Panc1 (cell line): ENCODE data around the gene PNPLA2. TPM values are rescaled to one million over a fixed set of nuclear protein-coding genes. Genes with fewer than 3 reads are reported as not detected.

Experiments
- ATAC-seq: fragments of 200-7000 bp; cut with Tn5 transposase; 2 replicates; pipeline ENCODE4 v1.9.1; 2020; ENCODE audit warnings: mild to moderate bottlenecking, moderate library complexity
- BruUV-seq: library from RNA; stranded (reverse); fragments of 400-500 nt; replicated peaks from 2 replicates; lab custom pipeline; 2021; lab: Mats Ljungman, UMichigan
- CTCF ChIA-PET: fragments of 300-600 bp; sonication (Branson Sonifier 250); formaldehyde crosslinking; loops from one replicate; lab custom pipeline; 2022; ENCODE audit warnings: antibody characterized with exemption; lab: Charles Lee
- POLR2A ChIA-PET: fragments of 300-600 bp; sonication (Branson Sonifier 250); formaldehyde crosslinking; loops from one replicate; lab custom pipeline; 2022; ENCODE audit warnings: antibody characterized with exemption; lab: Charles Lee
- DNase-seq: peaks from one replicate; pipeline ENCODE4 v3.0.0-alpha.2; 2010; ENCODE audit warnings: low read depth, low spot score
- H3K27ac ChIP-seq: 2 replicates; pipeline ENCODE4 v1.5.1; 2011; ENCODE audit warnings: mild to moderate bottlenecking, low read length, inconsistent platforms
- H3K27me3 ChIP-seq: fragments of 200-500 bp; sonication (Bioruptor generic); 2 replicates; pipeline ENCODE4 v1.6.0; 2014; ENCODE audit warnings: low read length, inconsistent platforms; ENCODE audit not compliant: control insufficient read depth, insufficient read depth
- H3K36me3 ChIP-seq: fragments of 200-500 bp; sonication (Bioruptor generic); 2 replicates; pipeline ENCODE4 v1.5.1; 2014; ENCODE audit warnings: inconsistent platforms, mild to moderate bottlenecking, low read length, moderate library complexity; ENCODE audit not compliant: control insufficient read depth, insufficient read depth
- H3K4me1 ChIP-seq: 2 replicates; pipeline ENCODE4 v1.5.1; 2011; ENCODE audit warnings: inconsistent platforms, mild to moderate bottlenecking, low read length, moderate library complexity; ENCODE audit not compliant: control insufficient read depth, insufficient read depth
- H3K4me3 ChIP-seq, 2 experiments: 2 replicates each; pipeline ENCODE4 v1.5.1; 2011 to 2012; ENCODE audit warnings: low read depth in 2 of 2, low read length in 2 of 2, mild to moderate bottlenecking in 2 of 2, inconsistent platforms in 1 of 2, moderate library complexity in 1 of 2
- H3K9me3 ChIP-seq: fragments of 200-500 bp; sonication (Bioruptor generic); 2 replicates; pipeline ENCODE4 v1.5.1; 2014; ENCODE audit warnings: low read depth, mild to moderate bottlenecking, inconsistent platforms, low read length, moderate library complexity; ENCODE audit not compliant: control insufficient read depth, insufficient read depth
- POLR2AphosphoS5 ChIP-seq: IDR thresholded peaks from 2 replicates; pipeline ENCODE4 v1.6.1; 2012; ENCODE audit warnings: mild to moderate bottlenecking, low read depth, low read length, moderate library complexity
- SIN3A ChIP-seq: IDR thresholded peaks from 2 replicates; pipeline ENCODE4 v1.6.1; 2012; ENCODE audit warnings: low read depth, mild to moderate bottlenecking, low read length, moderate library complexity, borderline replicate concordance; ENCODE audit not compliant: insufficient read depth
- TCF7L2 ChIP-seq: IDR thresholded peaks from 2 replicates; pipeline ENCODE4 v1.6.1; 2011; ENCODE audit warnings: mild to moderate bottlenecking, low read depth, low read length, inconsistent platforms
- in situ Hi-C: cut with HindIII; loops from 2 replicates; pipeline ENCODE4 v1.10.0; 2016; ENCODE audit warnings: low sequenced_read_pairs, low pct_unique_long_range_greater_than_20kb
- intact Hi-C: fragments of 100-400 bp; cut with micrococcal nuclease; formaldehyde crosslinking; loops from one replicate; pipeline ENCODE4 v1.10.0; 2022; ENCODE audit not compliant: unreplicated experiment
- total RNA-seq: library from RNA; stranded (reverse); gene quantifications from one replicate; pipeline ENCODE4 v1.2.1, GENCODE V29; 2021; ENCODE audit not compliant: unreplicated experiment
- TF ChIP-seq, protein P1 (sequence below), 2 experiments: IDR thresholded peaks; 2 replicates each; pipeline ENCODE4 v1.6.1; 2011 to 2012; ENCODE audit warnings: low read depth in 2 of 2, control low read depth in 1 of 2, low read length in 1 of 2, mild to moderate bottlenecking in 1 of 2, moderate library complexity in 1 of 2; ENCODE audit not compliant: insufficient read depth in 1 of 2
- TF ChIP-seq, protein P2 (sequence below): fragments of 450-650 bp; IDR thresholded peaks from 2 replicates; pipeline ENCODE4 v1.5.1; 2017; ENCODE audit warnings: mild to moderate bottlenecking

PNPLA2 gene
- total RNA-seq, 1 experiment from 2014 or later = 244 TPM

DNA sequence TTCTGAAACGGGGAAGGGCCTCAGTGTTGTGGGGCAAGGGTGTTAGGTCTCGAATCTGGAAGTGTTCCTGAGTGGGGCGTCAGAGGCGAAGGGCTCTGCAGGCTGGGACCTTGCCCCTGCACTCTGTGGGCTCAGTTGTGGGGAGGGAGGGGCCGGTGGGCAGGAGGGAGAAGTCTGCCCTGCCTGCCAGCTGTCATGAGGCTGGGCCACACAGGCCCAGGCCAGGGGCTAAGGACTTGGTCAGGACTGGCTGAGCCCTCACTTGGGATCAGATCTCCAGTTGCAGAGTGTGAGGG, 9.1 kb downstream of the PNPLA2 start, which contains the start of gene CRACR2B:
CRACR2B (plus strand) TSS at position 23 of the 296 bp plus-strand sequence. CDS start 689 bp downstream, outside the sequence.
- DNase-seq (no peak), ATAC-seq (no peak)
- H3K36me3 ChIP-seq = 0 out of 2 replicates have a peak, but pooled peaks cover 2% of the 10 kb centered on the region
- intact Hi-C loops = no loop called here
- in situ Hi-C loops = no loop called here
- ChIA-PET CTCF (interaction anchor here (1.2 kb wide), 1 partner anchor 17 kb away, joined by 6 read pairs; no protein-coding TSS in a partner anchor), POLR2A (interaction anchor here (0.8 to 1.9 kb wide), 3 partner anchors 8 to 16 kb away, joined by 3 to 11 read pairs (median 5); partner anchors contain the start of gene PNPLA2)
- H3K27me3 ChIP-seq = no peaks in the 10 kb centered on the region
- H3K27ac ChIP-seq = peak within 1 kb of the TSS; percentile 92
- peaks cover 57% of the 10 kb centered on the region for H3K4me1 ChIP-seq
- TF ChIP-seq SIN3A (no peak), TCF7L2 (no peak), POLR2AphosphoS5 (no peak; the same call in 1 of the 2 replicates)
- TF ChIP-seq, protein P1, sequence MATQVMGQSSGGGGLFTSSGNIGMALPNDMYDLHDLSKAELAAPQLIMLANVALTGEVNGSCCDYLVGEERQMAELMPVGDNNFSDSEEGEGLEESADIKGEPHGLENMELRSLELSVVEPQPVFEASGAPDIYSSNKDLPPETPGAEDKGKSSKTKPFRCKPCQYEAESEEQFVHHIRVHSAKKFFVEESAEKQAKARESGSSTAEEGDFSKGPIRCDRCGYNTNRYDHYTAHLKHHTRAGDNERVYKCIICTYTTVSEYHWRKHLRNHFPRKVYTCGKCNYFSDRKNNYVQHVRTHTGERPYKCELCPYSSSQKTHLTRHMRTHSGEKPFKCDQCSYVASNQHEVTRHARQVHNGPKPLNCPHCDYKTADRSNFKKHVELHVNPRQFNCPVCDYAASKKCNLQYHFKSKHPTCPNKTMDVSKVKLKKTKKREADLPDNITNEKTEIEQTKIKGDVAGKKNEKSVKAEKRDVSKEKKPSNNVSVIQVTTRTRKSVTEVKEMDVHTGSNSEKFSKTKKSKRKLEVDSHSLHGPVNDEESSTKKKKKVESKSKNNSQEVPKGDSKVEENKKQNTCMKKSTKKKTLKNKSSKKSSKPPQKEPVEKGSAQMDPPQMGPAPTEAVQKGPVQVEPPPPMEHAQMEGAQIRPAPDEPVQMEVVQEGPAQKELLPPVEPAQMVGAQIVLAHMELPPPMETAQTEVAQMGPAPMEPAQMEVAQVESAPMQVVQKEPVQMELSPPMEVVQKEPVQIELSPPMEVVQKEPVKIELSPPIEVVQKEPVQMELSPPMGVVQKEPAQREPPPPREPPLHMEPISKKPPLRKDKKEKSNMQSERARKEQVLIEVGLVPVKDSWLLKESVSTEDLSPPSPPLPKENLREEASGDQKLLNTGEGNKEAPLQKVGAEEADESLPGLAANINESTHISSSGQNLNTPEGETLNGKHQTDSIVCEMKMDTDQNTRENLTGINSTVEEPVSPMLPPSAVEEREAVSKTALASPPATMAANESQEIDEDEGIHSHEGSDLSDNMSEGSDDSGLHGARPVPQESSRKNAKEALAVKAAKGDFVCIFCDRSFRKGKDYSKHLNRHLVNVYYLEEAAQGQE (IDR thresholded peaks at IDR 0.05; ENCODE audit: insufficient read depth in 1 of 2, low read depth in 2 of 2, low read length in 1 of 2) = no peak
- TF ChIP-seq, protein P2, sequence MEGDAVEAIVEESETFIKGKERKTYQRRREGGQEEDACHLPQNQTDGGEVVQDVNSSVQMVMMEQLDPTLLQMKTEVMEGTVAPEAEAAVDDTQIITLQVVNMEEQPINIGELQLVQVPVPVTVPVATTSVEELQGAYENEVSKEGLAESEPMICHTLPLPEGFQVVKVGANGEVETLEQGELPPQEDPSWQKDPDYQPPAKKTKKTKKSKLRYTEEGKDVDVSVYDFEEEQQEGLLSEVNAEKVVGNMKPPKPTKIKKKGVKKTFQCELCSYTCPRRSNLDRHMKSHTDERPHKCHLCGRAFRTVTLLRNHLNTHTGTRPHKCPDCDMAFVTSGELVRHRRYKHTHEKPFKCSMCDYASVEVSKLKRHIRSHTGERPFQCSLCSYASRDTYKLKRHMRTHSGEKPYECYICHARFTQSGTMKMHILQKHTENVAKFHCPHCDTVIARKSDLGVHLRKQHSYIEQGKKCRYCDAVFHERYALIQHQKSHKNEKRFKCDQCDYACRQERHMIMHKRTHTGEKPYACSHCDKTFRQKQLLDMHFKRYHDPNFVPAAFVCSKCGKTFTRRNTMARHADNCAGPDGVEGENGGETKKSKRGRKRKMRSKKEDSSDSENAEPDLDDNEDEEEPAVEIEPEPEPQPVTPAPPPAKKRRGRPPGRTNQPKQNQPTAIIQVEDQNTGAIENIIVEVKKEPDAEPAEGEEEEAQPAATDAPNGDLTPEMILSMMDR = no peak
- peak within 1 kb of the TSS; percentile 78 to 82 for H3K4me3 ChIP-seq
- H3K9me3 ChIP-seq = no peaks in the 10 kb centered on the region
- BruUV-seq = no TSS peak

DNA sequence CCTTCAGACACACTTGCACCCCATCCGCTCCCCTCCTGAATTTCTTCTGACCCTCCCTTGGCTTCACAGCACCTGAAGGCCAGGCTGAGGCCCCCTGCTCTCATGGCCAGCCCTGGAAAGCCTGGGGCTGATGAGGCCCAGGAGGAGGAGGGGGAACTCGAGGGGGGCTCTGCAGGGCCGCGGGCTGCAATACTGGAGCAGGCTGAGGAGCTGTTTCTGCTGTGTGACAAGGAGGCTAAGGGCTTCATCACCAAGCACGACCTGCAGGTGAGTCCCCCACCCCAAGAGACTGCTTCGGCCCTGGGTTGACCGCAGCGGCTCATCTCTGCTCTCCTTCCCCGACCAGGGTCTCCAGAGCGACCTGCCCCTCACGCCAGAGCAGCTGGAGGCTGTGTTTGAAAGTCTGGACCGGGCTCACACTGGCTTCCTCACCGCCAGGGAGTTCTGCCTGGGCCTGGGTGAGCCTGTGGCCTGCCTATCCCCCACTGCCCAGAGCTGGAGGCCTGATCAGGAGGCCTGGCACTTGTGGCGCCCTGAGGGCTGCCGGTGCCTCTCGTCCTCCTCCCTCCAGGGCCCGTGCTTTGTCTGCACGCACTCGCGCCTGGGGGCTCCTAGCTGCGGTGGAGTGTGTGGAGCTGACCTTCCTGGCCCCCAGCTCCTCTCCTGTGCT, 9.9 kb downstream of the PNPLA2 start:
- intact Hi-C loops = no loop called here
- H3K9me3 ChIP-seq = no peaks in the 10 kb centered on the region
- H3K27ac ChIP-seq = peak overlapping the region; percentile 92

More for the DNA sequence above, 9.9 kb downstream of the PNPLA2 start:
- peaks cover 57% of the 10 kb centered on the region for H3K4me1 ChIP-seq
- H3K27me3 ChIP-seq = no peaks in the 10 kb centered on the region
- in situ Hi-C loops = no loop called here
- BruUV-seq = no TSS peak
- ChIA-PET CTCF (interaction anchor here (1.2 kb wide), 1 partner anchor 18 kb away, joined by 6 read pairs; no protein-coding TSS in a partner anchor), POLR2A (interaction anchor here (0.5 to 1.9 kb wide), 3 partner anchors 9 to 70 kb away, joined by 3 to 11 read pairs (median 3); partner anchors contain the start of gene PNPLA2)
- DNase-seq = no peak
- no peak for TF ChIP-seq POLR2AphosphoS5
- TF ChIP-seq SIN3A = no peak
- TF ChIP-seq TCF7L2 = no peak
- TF ChIP-seq, protein P1 (IDR thresholded peaks at IDR 0.05; ENCODE audit: insufficient read depth in 1 of 2, low read depth in 2 of 2, low read length in 1 of 2) = no peak
- H3K4me3 ChIP-seq = peak overlapping the region; percentile 78 to 82
- ATAC-seq = peak; percentile 1; the same call in 1 of the 2 replicates
- H3K36me3 ChIP-seq = 0 out of 2 replicates have a peak, but pooled peaks cover 2% of the 10 kb centered on the region
